ENCODE data around the gene TLDC2. TPM values are rescaled to one million over a fixed set of nuclear protein-coding genes. Genes with fewer than 3 reads are reported as not detected.

Gene TLDC2
- polyA plus RNA-seq, 3 donors: not detected

GRCh38 chr20:36855241-36855657 lies 20.7 kb upstream of the TLDC2 start:
- Histone ChIP-seq H2AFZ (ENCODE audit: insufficient read depth, low read depth, low read length, poor library complexity, severe bottlenecking) (no peak overlapping the region), H3K9me3 (replicated peaks in 1 of 2; ENCODE audit: control insufficient read depth in 1 of 2, insufficient read depth in 1 of 2, low read length in 2 of 2) (no peaks in the 10 kb centered on the region), H3K9ac (ENCODE audit: insufficient read depth, low read length, poor library complexity, severe bottlenecking) (no peak overlapping the region), H3K4me1 (ENCODE audit: control insufficient read depth in 1 of 2, insufficient read depth in 2 of 2, low read length in 2 of 2) (peaks cover 10% of the 10 kb centered on the region in 2 donors), H4K20me1 (ENCODE audit: insufficient read depth, low read length) (peaks cover 66% of the 10 kb centered on the region), H3K27ac (ENCODE audit: low read depth in 1 of 2, low read length in 2 of 2) (no peak overlapping the region), H3K79me2 (ENCODE audit: insufficient read depth, low read length) (no peaks in the 10 kb centered on the region), H3K27me3 (ENCODE audit: control insufficient read depth in 2 of 2, insufficient read depth in 2 of 2, low read length in 2 of 2) (no peaks in the 10 kb centered on the region), H3K36me3 (replicated peaks in 1 of 2; ENCODE audit: control insufficient read depth in 1 of 2, insufficient read depth in 2 of 2, low read length in 2 of 2) (peaks cover 3 to 7% of the 10 kb centered on the region in 2 donors), H3K4me3 (replicated peaks in 1 of 3; ENCODE audit: low read depth in 2 of 3, low read length in 3 of 3) (no peak overlapping the region), H3K4me2 (replicated peaks; ENCODE audit: extremely low read depth, low read length, poor library complexity, severe bottlenecking) (no peak overlapping the region)
- no peak for DNase-seq
- Mint-ChIP-seq H3K36me3 (peaks cover 12 to 19% of the 10 kb centered on the region in 2 donors), H3K9me3 (peaks cover 0 to 5% (median 3%) of the 10 kb centered on the region in 7 donors), H3K4me1 (peaks cover 40% of the 10 kb centered on the region), H3K27me3 (ENCODE audit: low read depth in 3 of 3) (peaks cover 0 to 4% (median 3%) of the 10 kb centered on the region in 3 donors), H3K4me3 (no peak overlapping the region), H3K27ac (no peak overlapping the region)
- WGBS (ENCODE audit: insufficient coverage): 89% methylated on average over 6 of the region's 7 CpGs
- no peak for TF ChIP-seq CTCF (IDR thresholded peaks at IDR 0.05)
- intact Hi-C loops (cut with micrococcal nuclease): no loop called here

- H3K27me3 Mint-ChIP-seq (ENCODE audit: low read depth in 3 of 3): peaks cover 0 to 4% (median 3%) of the 10 kb centered on the region in 3 donors
- DNase-seq: no peak
- H3K4me1 Mint-ChIP-seq: peaks cover 50% of the 10 kb centered on the region
- no peak overlapping the region for H3K4me3 ChIP-seq (replicated peaks in 1 of 3; ENCODE audit: low read depth in 2 of 3, low read length in 3 of 3)
- H2AFZ ChIP-seq (ENCODE audit: insufficient read depth, low read depth, low read length, poor library complexity, severe bottlenecking): no peak overlapping the region
- H4K20me1 ChIP-seq (ENCODE audit: insufficient read depth, low read length): peaks cover 70% of the 10 kb centered on the region
- no peak for TF ChIP-seq CTCF (IDR thresholded peaks at IDR 0.05)
- H3K4me1 ChIP-seq (ENCODE audit: control insufficient read depth in 1 of 2, insufficient read depth in 2 of 2, low read length in 2 of 2): peaks cover 16% of the 10 kb centered on the region in 2 donors
- no peak overlapping the region for H3K27ac ChIP-seq (ENCODE audit: low read depth in 1 of 2, low read length in 2 of 2)
- no peaks in the 10 kb centered on the region for H3K27me3 ChIP-seq (ENCODE audit: control insufficient read depth in 2 of 2, insufficient read depth in 2 of 2, low read length in 2 of 2)
- H3K9me3 Mint-ChIP-seq: peaks cover 0 to 3% (median 0%) of the 10 kb centered on the region in 7 donors
- H3K36me3 Mint-ChIP-seq: peaks cover 22 to 24% of the 10 kb centered on the region in 2 donors
- no peak overlapping the region for H3K4me3 Mint-ChIP-seq
- intact Hi-C loops (cut with micrococcal nuclease): no loop called here
- H3K79me2 ChIP-seq (ENCODE audit: insufficient read depth, low read length): peaks cover 7% of the 10 kb centered on the region
- no CpG with 5 or more reads among the region's 3 CpGs for WGBS (ENCODE audit: insufficient coverage)
- H3K9me3 ChIP-seq (replicated peaks in 1 of 2; ENCODE audit: control insufficient read depth in 1 of 2, insufficient read depth in 1 of 2, low read length in 2 of 2): no peaks in the 10 kb centered on the region
- H3K36me3 ChIP-seq (replicated peaks in 1 of 2; ENCODE audit: control insufficient read depth in 1 of 2, insufficient read depth in 2 of 2, low read length in 2 of 2): peaks cover 3 to 7% of the 10 kb centered on the region in 2 donors
- no peak overlapping the region for H3K4me2 ChIP-seq (replicated peaks; ENCODE audit: extremely low read depth, low read length, poor library complexity, severe bottlenecking)
- H3K9ac ChIP-seq (ENCODE audit: insufficient read depth, low read length, poor library complexity, severe bottlenecking): no peak overlapping the region
- peak overlapping the region in 4 of 7 donors; percentile 2 to 87 (median 46) for H3K27ac Mint-ChIP-seq
These were observed 19.7 kb upstream of the TLDC2 start for GRCh38 chr20:36856195-36856594.

Measured in CD14-positive monocyte (primary cell).